Pancreas (tissue), 10 donors: ENCODE data around the gene TMEM62. TPM values are rescaled to one million over a fixed set of nuclear protein-coding genes. Genes with fewer than 3 reads are reported as not detected.

Source experiments
- ATAC-seq, 4 donors: fragments of 200-7000 bp; cut with Tn5 transposase; one replicate each; pipeline versions ENCODE4 v1.8.0 to v1.9.1; 2020; ENCODE audit warnings: mild to moderate bottlenecking in 4 of 4, moderate library complexity in 4 of 4
- DNase-seq, 6 donors: peaks; one replicate each; pipeline ENCODE4 v3.0.0-alpha.2; 2020
- FAIRE-seq: peaks from 2 replicates; lab custom pipeline; 2012; peaks lifted over from hg19 to GRCh38; lab: Jason Lieb, UNC
- H3K27ac ChIP-seq, 4 donors: fragments of 200-600 bp; sonication (generic); 1 replicate in 3 of 4; 2 replicates in 1 of 4; pipeline versions ENCODE4 v1.5.0 to v1.8.0; 2020
- H3K27me3 ChIP-seq, 4 donors: fragments of 200-600 bp; one replicate each; pipeline ENCODE4 v1.8.0; 2021
- H3K36me3 ChIP-seq, 3 donors: fragments of 200-600 bp; sonication (generic) in 1 of 3; one replicate each; pipeline versions ENCODE4 v1.5.0 to v1.8.0; 2020 to 2021
- H3K4me1 ChIP-seq, 3 donors: fragments of 200-600 bp; one replicate each; pipeline ENCODE4 v1.8.0; 2021
- H3K4me3 ChIP-seq, 4 donors: fragments of 200-600 bp; sonication (generic) in 2 of 4; one replicate each; pipeline versions ENCODE4 v1.5.0 to v1.8.0; 2020 to 2021
- H3K9me3 ChIP-seq, 4 donors: fragments of 200-600 bp; one replicate each; pipeline ENCODE4 v1.8.0; 2021
- CTCF ChIP-seq, 4 donors: fragments of 200-600 bp; sonication (generic) in 3 of 4; IDR thresholded peaks; one replicate each; pipeline versions ENCODE4 v1.5.0 to v1.8.0; 2021; ENCODE audit warnings: antibody characterized with exemption in 4 of 4
- WGBS, 2 donors: extraction: QIAGEN DNeasy Blood & Tissue Kit; methylation state at CpG; one replicate each; pipeline ENCODE4 v1.1.7; 2013; 5-methylcytosine and 5-hydroxymethylcytosine counted together
- intact Hi-C, 3 donors: fragments of 100-400 bp; cut with DNase I; formaldehyde crosslinking; loops; one replicate each; pipeline versions ENCODE4 v1.11.1 to v1.14.2; 2022
- polyA plus RNA-seq, 2 donors: library from polyadenylated mRNA; stranded (reverse); fragments of 200-250 nt; gene quantifications; one replicate each; pipeline ENCODE4 v1.2.3, GENCODE V29; 2013
- total RNA-seq, 6 donors: library from RNA; stranded (reverse); fragmentation: NEBNext Ultra II Directional in 4 of 6; extraction: Animal tissue kit (Norgen Biotek cat#: 25700) in 4 of 6; gene quantifications; one replicate each; pipeline versions ENCODE4 v1.2.1 to v1.2.4, GENCODE V29; 2021 to 2023
- donor health status: healthy with polysubstance abuse.
- donor health status: DM: no; HTN: no; CAD: no; lungs with moderate emphysema.
- donor health status: DM: no; HTN: no; CAD: no.
- donor health status: control.
- donor health status: control.
- donor health status: Bipolar disorder and iron deficiency.
- donor health status: DM: yes; HTN: yes; CAD: no.
- donor health status: DM: no; HTN: no; CAD: no.
- donor health status: DM: no; HTN: no; CAD: no.
- donor health status: DM: yes; HTN: yes; CAD: no.

Gene TMEM62
- total and polyA plus RNA-seq, 8 donors = 8.1 to 16.8 (median 11.5) TPM

- intact Hi-C loops = no loop called here
- peak in 4 of 6 donors; percentile 28 to 65 (median 62) for DNase-seq
- no peaks in the 10 kb centered on the region for H3K9me3 ChIP-seq
These were observed 28.2 kb upstream of the TMEM62 start for GRCh38 chr15:43105077-43105736.

DNA sequence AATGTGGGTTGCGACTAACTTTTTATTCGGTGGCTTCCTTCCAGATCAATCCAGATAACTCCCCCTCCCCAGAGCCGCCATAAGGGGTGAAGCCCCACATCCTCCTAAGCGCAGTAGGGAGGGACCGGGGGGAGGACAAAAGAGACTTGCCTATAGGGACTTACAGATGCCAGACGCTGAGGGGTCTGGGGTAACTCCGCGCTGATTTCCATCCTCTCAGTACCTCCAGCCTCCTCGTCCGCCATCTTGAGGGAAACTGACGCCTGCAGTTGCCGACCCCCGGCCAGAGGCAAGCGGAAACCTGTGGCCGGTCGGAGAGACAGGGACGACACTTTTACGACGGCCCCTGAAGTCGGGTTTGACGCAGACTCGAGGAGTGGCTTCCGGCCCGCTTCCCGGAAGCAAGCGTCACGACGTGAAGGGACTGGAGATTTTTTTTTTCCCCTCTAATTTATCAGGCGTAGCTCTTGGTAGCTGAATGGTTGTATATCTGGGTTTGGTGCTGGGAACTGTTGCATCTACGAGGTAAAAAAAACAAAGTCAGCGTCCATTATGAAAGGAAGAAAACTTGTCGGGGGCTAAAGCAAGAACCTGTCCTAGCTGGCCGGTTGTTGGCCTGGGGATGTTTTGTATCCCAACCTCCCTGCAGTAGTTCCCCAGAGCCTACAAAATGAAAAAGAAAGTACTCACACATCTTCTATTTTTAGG lies 27.5 kb upstream of the TMEM62 start, which contains the start of gene UBR1:
TSS of gene UBR1 (minus strand) at position 261 of the 708 bp plus-strand sequence. CDS start at position 245, 16 bp downstream.
- 0% methylated on average over 33 of the region's 33 CpGs for WGBS, 2 donors
- TF ChIP-seq CTCF (IDR thresholded peaks at IDR 0.05) = no peak

More at GRCh38 chr15:43105077-43105736, 28.2 kb upstream of the TMEM62 start:
- TF ChIP-seq CTCF (IDR thresholded peaks at IDR 0.05) = no peak
- Histone ChIP-seq H3K4me3 (peak overlapping the region; percentile 45 to 74 (median 69)), H3K4me1 (peaks cover 3 to 22% (median 13%) of the 10 kb centered on the region in 3 donors), H3K27me3 (no peaks in the 10 kb centered on the region), H3K27ac (peak overlapping the region; percentile 72 to 81 (median 78)), H3K36me3 (no peaks in the 10 kb centered on the region)
- peak; percentile 85 to 86 (median 86) for ATAC-seq
- WGBS, 2 donors = 7% methylated on average over 11 of the region's 11 CpGs
- FAIRE-seq = no peak

GRCh38 chr15:43106486-43106829 lies 26.9 kb upstream of the TMEM62 start:
- FAIRE-seq = no peak

More for the DNA sequence above, 27.5 kb upstream of the TMEM62 start, which contains the start of gene UBR1:
- Histone ChIP-seq H3K36me3 (no peaks in the 10 kb centered on the region), H3K4me1 (peaks cover 3 to 22% (median 13%) of the 10 kb centered on the region in 3 donors), H3K4me3 (peak within 1 kb of the TSS; percentile 45 to 74 (median 69)), H3K27ac (peak within 1 kb of the TSS; percentile 72 to 81 (median 78)), H3K27me3 (no peaks in the 10 kb centered on the region), H3K9me3 (no peaks in the 10 kb centered on the region)
- peak; percentile 80 to 91 (median 86) for DNase-seq
- ATAC-seq = peak; percentile 93 to 97 (median 96)
- FAIRE-seq = no peak
- intact Hi-C loops = no loop called here

GRCh38 chr15:43107751-43108150 lies 25.6 kb upstream of the TMEM62 start:
- TF ChIP-seq CTCF (IDR thresholded peaks at IDR 0.05) = no peak
- intact Hi-C loops = no loop called here
- Histone ChIP-seq H3K27me3 (no peaks in the 10 kb centered on the region), H3K36me3 (no peaks in the 10 kb centered on the region), H3K4me1 (peaks cover 3 to 22% (median 13%) of the 10 kb centered on the region in 3 donors), H3K27ac (no peak overlapping the region), H3K9me3 (no peaks in the 10 kb centered on the region), H3K4me3 (no peak overlapping the region)
- DNase-seq (no peak), ATAC-seq (no peak), FAIRE-seq (no peak)
- WGBS, 2 donors = 86 to 88% methylated on average over 1 of the region's 1 CpG

More at GRCh38 chr15:43106486-43106829, 26.9 kb upstream of the TMEM62 start:
- Histone ChIP-seq H3K36me3 (no peaks in the 10 kb centered on the region), H3K9me3 (no peaks in the 10 kb centered on the region), H3K4me1 (peaks cover 3 to 22% (median 13%) of the 10 kb centered on the region in 3 donors), H3K27me3 (no peaks in the 10 kb centered on the region), H3K4me3 (peak overlapping the region; percentile 45 to 74 (median 69)), H3K27ac (peak overlapping the region; percentile 72 to 81 (median 78))
- DNase-seq (no peak), ATAC-seq (no peak)
- TF ChIP-seq CTCF (IDR thresholded peaks at IDR 0.05) = no peak
- 10 to 17% methylated on average over 7 of the region's 7 CpGs for WGBS, 2 donors
- intact Hi-C loops = no loop called here
